OCI-LY1 (cell line): ENCODE measurements around the gene ELFN2.

Experiments used
- H2AFZ ChIP-seq: fragments of 200-600 bp; sonication (generic), shearing (Covaris generic); 2 replicates; pipeline ENCODE4 v1.6.0; 2014; ENCODE audit warnings: antibody characterized with exemption, mild to moderate bottlenecking, low read length
- H3F3A ChIP-seq: fragments of 200-600 bp; sonication (generic), shearing (Covaris generic); 2 replicates; pipeline ENCODE4 v1.6.0; 2014; ENCODE audit warnings: mild to moderate bottlenecking, antibody characterized with exemption, low read length, moderate library complexity; ENCODE audit not compliant: insufficient read depth
- H3K27ac ChIP-seq: fragments of 200-600 bp; sonication (generic); 2 replicates; pipeline ENCODE4 v1.5.1; 2014; ENCODE audit warnings: low read length, mixed run types, mild to moderate bottlenecking, low read depth; ENCODE audit not compliant: poor library complexity, severe bottlenecking
- H3K27me3 ChIP-seq: fragments of 200-600 bp; sonication (generic); 2 replicates; pipeline ENCODE4 v1.6.0; 2014; ENCODE audit warnings: antibody characterized with exemption, mild to moderate bottlenecking, low read length, moderate library complexity; ENCODE audit not compliant: insufficient read depth
- H3K36me3 ChIP-seq: fragments of 200-600 bp; sonication (generic); 2 replicates; pipeline ENCODE4 v1.6.1; 2014; ENCODE audit warnings: mild to moderate bottlenecking, antibody characterized with exemption, low read length, moderate library complexity, mixed read lengths; ENCODE audit not compliant: insufficient read depth
- H3K4me1 ChIP-seq: fragments of 200-600 bp; sonication (generic); 2 replicates; pipeline ENCODE4 v1.5.1; 2014; ENCODE audit warnings: mild to moderate bottlenecking, low read length, moderate library complexity; ENCODE audit not compliant: insufficient read depth, severe bottlenecking
- H3K4me2 ChIP-seq: fragments of 200-600 bp; sonication (generic), shearing (Covaris generic); 2 replicates; pipeline ENCODE4 v1.6.1; 2014; ENCODE audit warnings: low read length
- H3K4me3 ChIP-seq: fragments of 200-600 bp; sonication (generic); 2 replicates; pipeline ENCODE4 v1.5.1; 2014; ENCODE audit warnings: low read length, low read depth, mild to moderate bottlenecking, mixed read lengths; ENCODE audit not compliant: poor library complexity, severe bottlenecking
- H3K79me2 ChIP-seq: fragments of 200-600 bp; shearing (Covaris generic); 2 replicates; pipeline ENCODE4 v1.6.1; 2016; ENCODE audit warnings: mixed run types, low read length, mixed read lengths; ENCODE audit not compliant: insufficient read depth
- H3K9ac ChIP-seq: fragments of 200-600 bp; sonication (generic), shearing (Covaris generic); 2 replicates; pipeline ENCODE4 v1.6.1; 2014; ENCODE audit warnings: mild to moderate bottlenecking, low read length, mixed read lengths
- H3K9me2 ChIP-seq: fragments of 200-600 bp; sonication (generic), shearing (Covaris generic); 2 replicates; pipeline ENCODE4 v1.6.1; 2014; ENCODE audit warnings: low read depth, mild to moderate bottlenecking, low read length, mixed read lengths
- H3K9me3 ChIP-seq: fragments of 200-600 bp; shearing (Covaris generic); 2 replicates; pipeline ENCODE4 v1.6.1; 2014; ENCODE audit warnings: low read length, mixed read lengths
- H4K20me1 ChIP-seq: fragments of 200-600 bp; sonication (generic), shearing (Covaris generic); 2 replicates; pipeline ENCODE4 v1.6.0; 2016; ENCODE audit warnings: mild to moderate bottlenecking, low read length; ENCODE audit not compliant: insufficient read depth
- EZH2 ChIP-seq: fragments of 200-600 bp; sonication (generic), shearing (Covaris generic); IDR thresholded peaks from 2 replicates; pipeline ENCODE4 v1.8.0; 2017; ENCODE audit warnings: borderline replicate concordance, mixed run types, mild to moderate bottlenecking, antibody characterized with exemption, low read length, moderate library complexity, mixed read lengths
- TF ChIP-seq, protein P1 (sequence below): fragments of 200-600 bp; sonication (generic), shearing (Covaris generic); IDR thresholded peaks from 2 replicates; pipeline ENCODE4 v1.5.1; 2017; ENCODE audit warnings: mild to moderate bottlenecking, antibody characterized with exemption, low read length, moderate library complexity, mixed read lengths

ELFN2 gene

DNA sequence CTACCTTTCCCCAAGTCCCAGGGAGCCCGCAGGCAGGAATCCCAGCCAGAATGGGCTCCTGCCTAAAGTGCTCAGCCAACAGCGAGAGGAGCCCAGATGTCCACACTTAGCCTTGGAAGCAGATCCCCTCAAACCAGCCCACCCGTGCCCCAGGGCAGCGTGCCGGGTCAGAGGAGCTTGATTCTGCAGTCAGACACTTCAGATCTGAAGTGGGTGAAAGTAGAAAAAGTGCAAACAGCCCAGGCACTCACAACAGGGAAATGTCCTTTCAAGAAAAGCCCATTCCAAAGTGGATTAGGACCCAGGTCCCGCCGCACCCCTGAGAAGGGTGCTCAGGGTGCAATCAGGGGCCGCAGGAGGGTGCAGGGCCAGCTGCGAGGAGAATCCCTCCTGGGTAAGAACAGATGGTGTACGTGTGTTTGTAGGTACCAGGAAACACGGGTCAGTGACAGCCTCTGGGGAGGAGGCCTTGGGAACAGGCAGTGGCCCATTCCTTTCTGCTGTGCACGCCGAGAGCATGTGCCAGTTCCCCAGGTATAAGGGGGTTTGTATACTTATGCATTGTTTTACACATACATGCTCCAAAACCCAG lies 17.7 kb downstream of the ELFN2 start:
- Histone ChIP-seq H3K4me2 (no peak overlapping the region), H3K9me3 (no peaks in the 10 kb centered on the region), H3K36me3 (no peaks in the 10 kb centered on the region), H3K9me2 (no peaks in the 10 kb centered on the region), H3K4me1 (no peaks in the 10 kb centered on the region), H3K27me3 (peaks cover 6% of the 10 kb centered on the region; the same call in 1 of the 2 replicates), H3F3A (no peaks in the 10 kb centered on the region), H3K4me3 (no peak overlapping the region), H3K9ac (no peak overlapping the region), H2AFZ (no peak overlapping the region), H4K20me1 (no peaks in the 10 kb centered on the region), H3K79me2 (no peaks in the 10 kb centered on the region), H3K27ac (no peak overlapping the region)
- no peak for TF ChIP-seq EZH2

GRCh38 chr22:37409031-37409430 lies 18.2 kb downstream of the ELFN2 start:
- H3K4me2 ChIP-seq = no peak overlapping the region
- H3K9me3 ChIP-seq = no peaks in the 10 kb centered on the region
- no peak overlapping the region for H3K27ac ChIP-seq
- no peak overlapping the region for H3K4me3 ChIP-seq
- H4K20me1 ChIP-seq = no peaks in the 10 kb centered on the region
- H3K9me2 ChIP-seq = no peaks in the 10 kb centered on the region
- no peak overlapping the region for H2AFZ ChIP-seq
- no peaks in the 10 kb centered on the region for H3K79me2 ChIP-seq
- no peaks in the 10 kb centered on the region for H3K4me1 ChIP-seq
- no peak overlapping the region for H3K9ac ChIP-seq
- no peaks in the 10 kb centered on the region for H3F3A ChIP-seq
- TF ChIP-seq, protein P1, sequence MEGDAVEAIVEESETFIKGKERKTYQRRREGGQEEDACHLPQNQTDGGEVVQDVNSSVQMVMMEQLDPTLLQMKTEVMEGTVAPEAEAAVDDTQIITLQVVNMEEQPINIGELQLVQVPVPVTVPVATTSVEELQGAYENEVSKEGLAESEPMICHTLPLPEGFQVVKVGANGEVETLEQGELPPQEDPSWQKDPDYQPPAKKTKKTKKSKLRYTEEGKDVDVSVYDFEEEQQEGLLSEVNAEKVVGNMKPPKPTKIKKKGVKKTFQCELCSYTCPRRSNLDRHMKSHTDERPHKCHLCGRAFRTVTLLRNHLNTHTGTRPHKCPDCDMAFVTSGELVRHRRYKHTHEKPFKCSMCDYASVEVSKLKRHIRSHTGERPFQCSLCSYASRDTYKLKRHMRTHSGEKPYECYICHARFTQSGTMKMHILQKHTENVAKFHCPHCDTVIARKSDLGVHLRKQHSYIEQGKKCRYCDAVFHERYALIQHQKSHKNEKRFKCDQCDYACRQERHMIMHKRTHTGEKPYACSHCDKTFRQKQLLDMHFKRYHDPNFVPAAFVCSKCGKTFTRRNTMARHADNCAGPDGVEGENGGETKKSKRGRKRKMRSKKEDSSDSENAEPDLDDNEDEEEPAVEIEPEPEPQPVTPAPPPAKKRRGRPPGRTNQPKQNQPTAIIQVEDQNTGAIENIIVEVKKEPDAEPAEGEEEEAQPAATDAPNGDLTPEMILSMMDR = no peak
- no peak for TF ChIP-seq EZH2
- no peaks in the 10 kb centered on the region for H3K36me3 ChIP-seq
- H3K27me3 ChIP-seq = peaks cover 3% of the 10 kb centered on the region; the same call in 1 of the 2 replicates

GRCh38 chr22:37407856-37408255 lies 19.4 kb downstream of the ELFN2 start:
- Histone ChIP-seq H3K27ac (no peak overlapping the region), H3K36me3 (no peaks in the 10 kb centered on the region), H4K20me1 (no peaks in the 10 kb centered on the region), H3K4me2 (no peak overlapping the region), H3K27me3 (no peaks in the 10 kb centered on the region; the same call in 1 of the 2 replicates), H3K9me3 (no peaks in the 10 kb centered on the region), H3K9ac (no peak overlapping the region), H3F3A (no peaks in the 10 kb centered on the region), H3K4me3 (no peak overlapping the region), H3K4me1 (no peaks in the 10 kb centered on the region), H3K79me2 (no peaks in the 10 kb centered on the region), H2AFZ (no peak overlapping the region), H3K9me2 (no peaks in the 10 kb centered on the region)
- no peak for TF ChIP-seq EZH2
- TF ChIP-seq, protein P1 = no peak
